Astrocyte (in vitro differentiated cells and primary cell): ENCODE results near the gene TSPAN17. TPM values are rescaled to one million over a fixed set of nuclear protein-coding genes. Genes with fewer than 3 reads are reported as not detected.

ENCODE experiments used
- DNase-seq: peaks from one replicate; pipeline ENCODE4 v3.0.0-alpha.2; 2010; ENCODE audit warnings: low read depth
- FAIRE-seq: peaks from 2 replicates; lab custom pipeline; 2011; peaks lifted over from hg19 to GRCh38; lab: Jason Lieb, UNC
- H2AFZ ChIP-seq: 2 replicates; pipeline ENCODE4 v1.6.0; 2012; ENCODE audit warnings: low read depth, low read length, inconsistent platforms
- H3K27ac ChIP-seq: 2 replicates; pipeline ENCODE4 v1.5.1; 2011; ENCODE audit warnings: low read depth, low read length, inconsistent platforms
- H3K27me3 ChIP-seq: 2 replicates; pipeline ENCODE4 v1.6.0; 2011; ENCODE audit warnings: low read length, inconsistent platforms; ENCODE audit not compliant: insufficient read depth
- H3K36me3 ChIP-seq: 2 replicates; pipeline ENCODE4 v1.5.1; 2011; ENCODE audit warnings: low read length, inconsistent platforms; ENCODE audit not compliant: insufficient read depth
- H3K4me1 ChIP-seq: 2 replicates; pipeline ENCODE4 v1.5.1; 2011; ENCODE audit warnings: low read length, inconsistent platforms; ENCODE audit not compliant: insufficient read depth
- H3K4me2 ChIP-seq: 2 replicates; pipeline ENCODE4 v1.6.0; 2012; ENCODE audit warnings: low read length, inconsistent platforms
- H3K4me3 ChIP-seq: 2 replicates; pipeline ENCODE4 v1.5.1; 2011; ENCODE audit warnings: low read depth, mild to moderate bottlenecking, low read length, inconsistent platforms; ENCODE audit not compliant: insufficient read depth
- H3K79me2 ChIP-seq: 2 replicates; pipeline ENCODE4 v1.6.0; 2012; ENCODE audit warnings: mild to moderate bottlenecking, low read length, inconsistent platforms; ENCODE audit not compliant: insufficient read depth
- H3K9ac ChIP-seq: 2 replicates; pipeline ENCODE4 v1.6.0; 2012; ENCODE audit warnings: mild to moderate bottlenecking, low read length, inconsistent platforms
- H3K9me3 ChIP-seq: 2 replicates; pipeline ENCODE4 v1.5.1; 2012; ENCODE audit warnings: low read depth, mild to moderate bottlenecking, low read length, inconsistent platforms; ENCODE audit not compliant: insufficient read depth
- H4K20me1 ChIP-seq: 2 replicates; pipeline ENCODE4 v1.6.0; 2012; ENCODE audit warnings: low read length, inconsistent platforms; ENCODE audit not compliant: insufficient read depth
- H3K27ac Mint-ChIP-seq: one replicate; pipeline ENCODE4 v1.8.0; 2021; ENCODE audit warnings: mild to moderate bottlenecking, mixed read lengths; ENCODE audit not compliant: unreplicated experiment
- H3K27me3 Mint-ChIP-seq: one replicate; pipeline ENCODE4 v1.8.0; 2021; ENCODE audit warnings: low read depth, mixed read lengths; ENCODE audit not compliant: unreplicated experiment
- H3K36me3 Mint-ChIP-seq: one replicate; pipeline ENCODE4 v1.8.0; 2021; ENCODE audit warnings: low read depth, mixed read lengths; ENCODE audit not compliant: unreplicated experiment
- H3K4me1 Mint-ChIP-seq: one replicate; pipeline ENCODE4 v1.8.0; 2021; ENCODE audit warnings: low read depth, mixed read lengths; ENCODE audit not compliant: unreplicated experiment
- H3K4me3 Mint-ChIP-seq: one replicate; pipeline ENCODE4 v1.8.0; 2021; ENCODE audit warnings: mild to moderate bottlenecking, moderate library complexity, mixed read lengths; ENCODE audit not compliant: unreplicated experiment
- H3K9me3 Mint-ChIP-seq: one replicate; pipeline ENCODE4 v1.8.0; 2021; ENCODE audit warnings: mild to moderate bottlenecking, mixed read lengths; ENCODE audit not compliant: unreplicated experiment
- EZH2 ChIP-seq: IDR thresholded peaks from 2 replicates; pipeline ENCODE4 v1.6.1; 2012; ENCODE audit warnings: mild to moderate bottlenecking, low read length, inconsistent platforms; ENCODE audit not compliant: insufficient read depth
- total RNA-seq: library from RNA; stranded (reverse); gene quantifications from 2 replicates; pipeline ENCODE4 v1.2.1, GENCODE V29; 2021
- TF ChIP-seq, protein P1 (sequence below): IDR thresholded peaks from 2 replicates; pipeline ENCODE4 v1.5.1; 2011; ENCODE audit warnings: low read depth, mild to moderate bottlenecking, inconsistent platforms, low read length, moderate library complexity; ENCODE audit not compliant: insufficient read depth

TSPAN17 gene
- total RNA-seq, 1 donor from 2014 or later, result 56.5 TPM

GRCh38 chr5:176608142-176608705 is 39.1 kb upstream of the TSPAN17 start:
- H2AFZ ChIP-seq, result no peak overlapping the region
- TF ChIP-seq, protein P1, sequence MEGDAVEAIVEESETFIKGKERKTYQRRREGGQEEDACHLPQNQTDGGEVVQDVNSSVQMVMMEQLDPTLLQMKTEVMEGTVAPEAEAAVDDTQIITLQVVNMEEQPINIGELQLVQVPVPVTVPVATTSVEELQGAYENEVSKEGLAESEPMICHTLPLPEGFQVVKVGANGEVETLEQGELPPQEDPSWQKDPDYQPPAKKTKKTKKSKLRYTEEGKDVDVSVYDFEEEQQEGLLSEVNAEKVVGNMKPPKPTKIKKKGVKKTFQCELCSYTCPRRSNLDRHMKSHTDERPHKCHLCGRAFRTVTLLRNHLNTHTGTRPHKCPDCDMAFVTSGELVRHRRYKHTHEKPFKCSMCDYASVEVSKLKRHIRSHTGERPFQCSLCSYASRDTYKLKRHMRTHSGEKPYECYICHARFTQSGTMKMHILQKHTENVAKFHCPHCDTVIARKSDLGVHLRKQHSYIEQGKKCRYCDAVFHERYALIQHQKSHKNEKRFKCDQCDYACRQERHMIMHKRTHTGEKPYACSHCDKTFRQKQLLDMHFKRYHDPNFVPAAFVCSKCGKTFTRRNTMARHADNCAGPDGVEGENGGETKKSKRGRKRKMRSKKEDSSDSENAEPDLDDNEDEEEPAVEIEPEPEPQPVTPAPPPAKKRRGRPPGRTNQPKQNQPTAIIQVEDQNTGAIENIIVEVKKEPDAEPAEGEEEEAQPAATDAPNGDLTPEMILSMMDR, result no peak
- no peak for TF ChIP-seq EZH2
- Mint-ChIP-seq H3K4me3 (peak overlapping the region; percentile 93), H3K27me3 (peaks cover 11% of the 10 kb centered on the region), H3K36me3 (no peaks in the 10 kb centered on the region), H3K4me1 (peaks cover 14% of the 10 kb centered on the region), H3K9me3 (no peaks in the 10 kb centered on the region), H3K27ac (no peak overlapping the region)
- H3K4me1 ChIP-seq, result peaks cover 6% of the 10 kb centered on the region
- no peaks in the 10 kb centered on the region for H3K36me3 ChIP-seq
- H3K27me3 ChIP-seq, result no peaks in the 10 kb centered on the region
- no peak for DNase-seq
- H3K9ac ChIP-seq, result no peak overlapping the region
- no peak overlapping the region for H3K4me3 ChIP-seq
- no peak overlapping the region for H3K4me2 ChIP-seq
- no peaks in the 10 kb centered on the region for H3K9me3 ChIP-seq
- H3K27ac ChIP-seq, result no peak overlapping the region
- H3K79me2 ChIP-seq, result peaks cover 9% of the 10 kb centered on the region
- peaks cover 41% of the 10 kb centered on the region for H4K20me1 ChIP-seq
- no peak for FAIRE-seq

DNA sequence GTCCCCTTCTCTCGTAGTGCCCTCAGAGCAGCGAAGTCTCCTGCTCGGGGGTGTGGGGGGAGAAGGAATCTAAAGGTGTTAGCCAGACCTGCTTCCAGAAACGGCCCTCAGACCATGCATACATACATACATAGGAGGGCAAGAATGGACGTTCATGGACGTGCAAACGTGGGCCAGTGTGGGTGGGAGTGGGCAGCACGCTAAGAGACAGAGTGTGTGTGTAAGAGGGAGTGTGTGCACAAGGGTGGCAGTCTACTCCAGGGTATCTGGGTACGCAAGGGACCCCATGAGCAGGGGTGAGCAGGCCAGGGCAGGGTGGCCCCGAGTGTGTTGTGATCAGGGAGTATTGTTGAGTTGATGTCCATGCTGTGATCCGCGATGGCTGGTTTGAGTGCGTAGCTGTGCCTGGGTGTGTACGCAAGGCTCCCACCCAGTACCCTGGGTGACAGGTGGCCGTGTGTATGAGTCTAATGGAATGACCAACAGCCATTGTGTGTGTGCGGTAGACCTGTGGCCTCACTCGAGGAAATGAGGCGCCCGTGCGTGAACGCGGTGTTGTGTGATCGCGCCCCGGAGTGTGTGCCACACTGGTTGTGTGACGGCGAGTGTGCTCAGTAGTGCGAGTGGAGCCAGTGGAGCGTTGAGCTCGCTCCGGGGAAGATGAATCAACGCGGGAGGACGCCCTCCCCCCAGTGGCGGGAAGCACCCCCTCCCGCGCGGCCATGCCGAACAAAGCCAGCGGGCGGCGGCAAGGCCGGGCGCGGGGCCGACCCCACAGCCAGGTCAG is 38.2 kb upstream of the TSPAN17 start:
- H3K9me3 Mint-ChIP-seq, result no peaks in the 10 kb centered on the region
- no peaks in the 10 kb centered on the region for H3K36me3 Mint-ChIP-seq
- peak overlapping the region; percentile 77 for H3K27ac Mint-ChIP-seq

More for the DNA sequence above, 38.2 kb upstream of the TSPAN17 start:
- peak overlapping the region; percentile 61 for H3K4me3 ChIP-seq
- no peaks in the 10 kb centered on the region for H3K36me3 ChIP-seq
- peak overlapping the region; percentile 90 for H3K4me2 ChIP-seq
- no peaks in the 10 kb centered on the region for H3K9me3 ChIP-seq
- H3K27me3 ChIP-seq, result no peaks in the 10 kb centered on the region
- DNase-seq, result no peak
- peak overlapping the region; percentile 68 for H2AFZ ChIP-seq
- peaks cover 32% of the 10 kb centered on the region for H4K20me1 ChIP-seq
- peak overlapping the region; percentile 63 for H3K9ac ChIP-seq
- peaks cover 13% of the 10 kb centered on the region for H3K4me1 ChIP-seq
- peaks cover 18% of the 10 kb centered on the region for H3K4me1 Mint-ChIP-seq
- TF ChIP-seq, protein P1, result no peak
- no peak for TF ChIP-seq EZH2
- FAIRE-seq, result no peak
- peaks cover 8% of the 10 kb centered on the region for H3K27me3 Mint-ChIP-seq
- H3K79me2 ChIP-seq, result peaks cover 9% of the 10 kb centered on the region
- H3K27ac ChIP-seq, result no peak overlapping the region
- H3K4me3 Mint-ChIP-seq, result peak overlapping the region; percentile 93
